Gastrocnemius medialis (tissue), 4 donors: ENCODE measurements around the gene WDR26. TPM values are rescaled to one million over a fixed set of nuclear protein-coding genes. Genes with fewer than 3 reads are reported as not detected.

Experiments
- ATAC-seq, 2 donors: fragments of 150-250 bp; one replicate each; pipeline ENCODE4 v1.9.1; 2016
- DNase-seq, 2 donors: peaks; one replicate each; pipeline ENCODE4 v3.0.0-alpha.2; 2019
- H3K27ac ChIP-seq, 4 donors: fragments of 200-600 bp; sonication (generic); 1 replicate in 1 of 4; 2 replicates in 3 of 4; pipeline ENCODE4 v1.5.1; 2016 to 2018; ENCODE audit warnings: mild to moderate bottlenecking in 2 of 4, moderate library complexity in 1 of 4
- H3K27me3 ChIP-seq, 3 donors: fragments of 200-600 bp; sonication (generic) in 2 of 3; 1 replicate in 1 of 3; 2 replicates in 2 of 3; pipeline versions ENCODE4 v1.5.1 to v1.6.0; 2016 to 2019; ENCODE audit warnings: mild to moderate bottlenecking in 1 of 3, moderate library complexity in 1 of 3
- H3K36me3 ChIP-seq, 2 donors: fragments of 200-600 bp; sonication (generic) in 1 of 2; one replicate each; pipeline ENCODE4 v1.5.1; 2017 to 2018
- H3K4me1 ChIP-seq, 2 donors: fragments of 200-600 bp; sonication (generic) in 1 of 2; one replicate each; pipeline ENCODE4 v1.5.1; 2016 to 2017; ENCODE audit warnings: mild to moderate bottlenecking in 2 of 2
- H3K4me3 ChIP-seq, 4 donors: fragments of 200-600 bp; sonication (generic) in 3 of 4; 1 replicate in 1 of 4; 2 replicates in 3 of 4; pipeline ENCODE4 v1.5.1; 2016 to 2019; ENCODE audit warnings: mild to moderate bottlenecking in 2 of 4
- H3K9me3 ChIP-seq, 3 donors: fragments of 200-600 bp; sonication (generic) in 2 of 3; 1 replicate in 1 of 3; 2 replicates in 2 of 3; pipeline ENCODE4 v1.5.1; 2016 to 2019
- CTCF ChIP-seq, 5 experiments: fragments of 450-650 bp in 3 of 5; fragments of 200-600 bp in 2 of 5; sonication (generic) in 2 of 5; IDR thresholded peaks in 4 of 5; conservative IDR thresholded peaks in 1 of 5; 1 replicate in 4 of 5; 2 replicates in 1 of 5; pipeline ENCODE4 v1.5.1; 2016 to 2019; ENCODE audit warnings: antibody characterized with exemption in 5 of 5, mild to moderate bottlenecking in 3 of 5, moderate library complexity in 3 of 5
- POLR2A ChIP-seq, 2 donors: fragments of 450-650 bp; IDR thresholded peaks; one replicate each; pipeline ENCODE4 v1.6.1; 2017; ENCODE audit warnings: antibody characterized with exemption in 2 of 2, mild to moderate bottlenecking in 2 of 2, moderate library complexity in 2 of 2
- in situ Hi-C, 4 donors: fragments of 200-750 bp; cut with MboI; loops; one replicate each; pipeline versions ENCODE4 v1.15.0 to v1.8.0; 2017; ENCODE audit warnings: low sequenced_read_pairs in 4 of 4
- intact Hi-C: fragments of 100-400 bp; cut with DNase I; formaldehyde crosslinking; loops from one replicate; pipeline ENCODE4 v1.15.1; 2023; ENCODE audit warnings: low total_unique reads
- total RNA-seq, 4 donors: library from RNA; depleted of rRNA; stranded (reverse); fragments of >200 nt; gene quantifications; one replicate each; pipeline versions ENCODE4 v1.1.0 to v1.2.3, GENCODE V29; 2016

The WDR26 gene
- total RNA-seq, 4 donors from 2014 or later = 62.1 to 86.5 (median 74.0) TPM

DNA sequence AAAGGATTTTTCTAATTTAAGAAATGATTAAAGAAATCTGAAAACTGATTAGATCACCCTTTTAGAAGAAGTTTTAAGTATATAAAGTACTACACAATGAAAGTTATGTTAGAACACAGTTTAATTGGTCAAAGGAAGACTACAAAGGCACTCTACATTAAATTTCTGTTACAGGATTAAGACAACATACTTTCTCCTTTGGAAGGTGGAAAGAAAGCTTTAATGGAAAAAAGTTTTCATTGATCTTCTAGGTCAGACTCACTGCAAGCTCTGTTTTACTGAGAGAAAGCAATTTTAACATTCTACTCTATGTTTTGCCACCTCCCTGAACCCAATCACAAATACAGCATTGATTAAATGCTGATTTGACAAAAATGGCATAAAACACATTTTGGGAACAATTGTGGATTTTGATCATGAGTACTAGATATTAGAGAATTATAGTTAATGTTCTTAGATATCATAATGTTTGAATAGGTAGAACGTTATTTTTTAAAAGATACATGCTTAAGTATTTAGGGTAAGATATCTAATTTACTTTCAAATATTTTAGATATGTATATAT is 32.0 kb downstream of the WDR26 start:
- Histone ChIP-seq H3K4me3 (no peak overlapping the region), H3K27ac (no peak overlapping the region), H3K27me3 (no peaks in the 10 kb centered on the region), H3K36me3 (peaks cover 0 to 84% of the 10 kb centered on the region in 2 donors), H3K9me3 (no peaks in the 10 kb centered on the region), H3K4me1 (no peaks in the 10 kb centered on the region)
- intact Hi-C loops (no loop called here), in situ Hi-C loops (no loop called here)
- TF ChIP-seq CTCF (IDR thresholded peaks at IDR 0.05 in 4 of 5, conservative IDR thresholded peaks at IDR 0.05 in 1 of 5) (no peak), POLR2A (IDR thresholded peaks at IDR 0.05) (no peak)
- no peak for ATAC-seq
- DNase-seq = no peak

- H3K27ac ChIP-seq = no peak overlapping the region
- TF ChIP-seq CTCF (IDR thresholded peaks at IDR 0.05 in 4 of 5, conservative IDR thresholded peaks at IDR 0.05 in 1 of 5) (no peak), POLR2A (IDR thresholded peaks at IDR 0.05) (no peak)
- DNase-seq (no peak), ATAC-seq (no peak)
- no peaks in the 10 kb centered on the region for H3K4me1 ChIP-seq
- no peaks in the 10 kb centered on the region for H3K27me3 ChIP-seq
- intact Hi-C loops (no loop called here), in situ Hi-C loops (no loop called here)
- peaks cover 0 to 87% of the 10 kb centered on the region in 2 donors for H3K36me3 ChIP-seq
- no peaks in the 10 kb centered on the region for H3K9me3 ChIP-seq
- no peak overlapping the region for H3K4me3 ChIP-seq
Measured at GRCh38 chr1:224399887-224400286, 34.7 kb downstream of the WDR26 start.

GRCh38 chr1:224393294-224393693 is 41.3 kb downstream of the WDR26 start:
- in situ Hi-C loops (no loop called here), intact Hi-C loops (no loop called here)
- Histone ChIP-seq H3K27ac (no peak overlapping the region), H3K4me1 (no peaks in the 10 kb centered on the region), H3K36me3 (peaks cover 4 to 93% of the 10 kb centered on the region in 2 donors), H3K4me3 (no peak overlapping the region), H3K9me3 (no peaks in the 10 kb centered on the region), H3K27me3 (no peaks in the 10 kb centered on the region)
- no peak for TF ChIP-seq POLR2A (IDR thresholded peaks at IDR 0.05)
- TF ChIP-seq CTCF (IDR thresholded peaks at IDR 0.05 in 4 of 5, conservative IDR thresholded peaks at IDR 0.05 in 1 of 5) = no peak
- ATAC-seq = no peak
- DNase-seq = no peak

GRCh38 chr1:224392411-224393249 is 42.0 kb downstream of the WDR26 start:
- intact Hi-C loops (no loop called here), in situ Hi-C loops (no loop called here)
- Histone ChIP-seq H3K4me1 (no peaks in the 10 kb centered on the region), H3K4me3 (no peak overlapping the region), H3K9me3 (no peaks in the 10 kb centered on the region), H3K27ac (no peak overlapping the region), H3K36me3 (peaks cover 4 to 93% of the 10 kb centered on the region in 2 donors), H3K27me3 (no peaks in the 10 kb centered on the region)
- DNase-seq = no peak
- no peak for ATAC-seq
- TF ChIP-seq POLR2A (IDR thresholded peaks at IDR 0.05) = no peak
- TF ChIP-seq CTCF (IDR thresholded peaks at IDR 0.05 in 4 of 5, conservative IDR thresholded peaks at IDR 0.05 in 1 of 5) = no peak
